A549 treated with ZK216348 at 1 μM for 4 hours (cell line): ENCODE results near the gene THAP2. TPM values are rescaled to one million over a fixed set of nuclear protein-coding genes. Genes with fewer than 3 reads are reported as not detected.

Source experiments
- total RNA-seq: library from RNA; stranded (reverse); fragments of 200-300 nt; extraction: Qiagen RNA extraction; gene quantifications from 5 replicates; pipeline ENCODE4 v1.2.3, GENCODE V29; 2022; ENCODE audit warnings: low read depth

THAP2 gene
- total RNA-seq = 3.6 to 5.7 TPM (median 4.1 TPM) in 5 replicates

GRCh38 chr12:71663561-71664410 lies at the start of gene THAP2, which contains the start of gene ZFC3H1:
TSS of gene THAP2 (plus strand) at chr12:71664301. CDS start at chr12:71664510, 209 bp downstream.
TSS of gene ZFC3H1 (minus strand) at chr12:71663848. CDS start at chr12:71663610, 238 bp downstream.

DNA sequence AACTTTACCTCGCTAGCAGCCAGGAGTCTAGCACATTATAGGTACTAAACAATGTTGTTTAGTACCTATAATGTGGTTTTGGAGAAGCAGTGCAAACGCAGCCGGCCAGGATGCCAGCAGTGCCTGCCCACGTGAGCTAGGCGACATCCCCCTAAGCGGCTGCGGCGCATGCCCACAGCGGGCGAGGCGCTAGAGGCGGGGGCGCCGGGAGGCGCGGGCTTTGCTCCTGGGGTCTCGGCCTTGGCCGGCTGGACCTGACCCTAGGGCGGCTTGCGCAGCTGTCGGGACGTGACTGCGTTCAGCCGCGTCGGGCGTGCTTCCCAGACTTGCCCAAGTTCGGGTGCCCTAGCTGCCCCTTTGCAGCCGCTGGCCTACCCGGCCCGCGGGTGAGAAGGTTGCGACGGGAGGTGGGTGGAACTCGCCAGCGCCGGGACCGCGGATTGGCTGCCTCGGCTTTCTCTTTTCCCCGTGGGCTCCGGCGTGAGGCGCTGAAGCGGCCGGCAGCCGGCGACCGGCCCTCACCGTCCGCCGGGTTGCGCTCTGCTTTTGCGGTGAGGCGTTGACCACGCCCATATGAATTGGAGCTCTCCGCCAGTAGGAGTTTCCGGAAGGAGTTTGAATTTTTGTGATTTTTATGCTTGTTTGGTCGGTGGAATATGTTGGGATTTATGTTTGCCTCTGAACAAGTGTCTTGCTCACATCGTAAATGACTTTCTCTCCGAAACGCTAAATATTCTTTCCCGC lies 22.0 kb downstream of the THAP2 start, which contains the start of gene TMEM19:
TSS of gene TMEM19 (plus strand) at position 169 of the 744 bp plus-strand sequence. CDS start 599 bp downstream, outside the sequence.

Other genes with a start within 250 kb of the THAP2 start
- not detected in 5 replicates for gene LGR5, start 224.5 kb upstream of the THAP2 start, total RNA-seq
- 10.6 to 18.0 TPM (median 16.9 TPM) in 5 replicates for gene ZFC3H1, start 453 bp upstream of the THAP2 start, total RNA-seq
- gene TMEM19, start 21.8 kb downstream of the THAP2 start, total RNA-seq = 28.3 to 37.0 TPM (median 33.8 TPM) in 5 replicates
- gene RAB21, start 90.6 kb downstream of the THAP2 start, total RNA-seq = 30.9 to 64.7 TPM (median 38.7 TPM) in 5 replicates
- gene TBC1D15, start 175.5 kb downstream of the THAP2 start, total RNA-seq = 17.6 to 27.9 TPM (median 21.1 TPM) in 5 replicates